Occipital lobe (tissue), 2 donors: Measurements from ENCODE around the gene FAM13A. TPM values are rescaled to one million over a fixed set of nuclear protein-coding genes. Genes with fewer than 3 reads are reported as not detected.

ENCODE experiments used
- DNase-seq: peaks from one replicate; lab custom pipeline; 2025; lab: John Stamatoyannopoulos, UW
- total RNA-seq: library from RNA; depleted of rRNA; stranded (reverse); fragments of >200 nt; gene quantifications from one replicate; pipeline ENCODE4 v1.2.3, GENCODE V29; 2014

Gene FAM13A
- total RNA-seq, 1 donor from 2014 or later: 79.9 TPM

GRCh38 chr4:88788424-88788823 lies 268.6 kb downstream of the FAM13A start:
- DNase-seq: no peak

- DNase-seq: peak; percentile 31
These were observed 271.0 kb downstream of the FAM13A start for GRCh38 chr4:88786011-88786410.

- DNase-seq: no peak
These were observed 276.6 kb downstream of the FAM13A start for GRCh38 chr4:88780389-88780788.

- DNase-seq: no peak
These were observed 277.6 kb downstream of the FAM13A start for GRCh38 chr4:88779431-88779830.

GRCh38 chr4:88775529-88775928 lies 281.5 kb downstream of the FAM13A start:
- DNase-seq: no peak

- DNase-seq: no peak
These were observed 282.0 kb downstream of the FAM13A start for GRCh38 chr4:88775026-88775425.

GRCh38 chr4:88771883-88772450 lies 285.0 kb downstream of the FAM13A start:
- DNase-seq: no peak

- DNase-seq: no peak
These were observed 291.3 kb downstream of the FAM13A start for GRCh38 chr4:88765729-88766128.

- no peak for DNase-seq
These were observed 293.9 kb downstream of the FAM13A start for GRCh38 chr4:88763075-88763474.

- DNase-seq: no peak
These were observed 295.0 kb downstream of the FAM13A start for GRCh38 chr4:88761861-88762523.

- no peak for DNase-seq
These were observed 295.6 kb downstream of the FAM13A start for GRCh38 chr4:88761342-88761741.

GRCh38 chr4:88759895-88760290 lies 297.1 kb downstream of the FAM13A start:
- no peak for DNase-seq

GRCh38 chr4:88759039-88759894 lies 297.7 kb downstream of the FAM13A start:
- no peak for DNase-seq

- DNase-seq: no peak
These were observed 298.7 kb downstream of the FAM13A start for GRCh38 chr4:88758264-88758663.

GRCh38 chr4:88757776-88758175 lies 299.2 kb downstream of the FAM13A start:
- DNase-seq: no peak

- no peak for DNase-seq
These were observed 299.9 kb downstream of the FAM13A start for GRCh38 chr4:88757067-88757466.

GRCh38 chr4:88756149-88756548 lies 300.8 kb downstream of the FAM13A start:
- no peak for DNase-seq

GRCh38 chr4:88755454-88755853 lies 301.5 kb downstream of the FAM13A start:
- no peak for DNase-seq

GRCh38 chr4:88754796-88755195 lies 302.2 kb downstream of the FAM13A start:
- DNase-seq: no peak

- DNase-seq: no peak
These were observed 303.1 kb downstream of the FAM13A start for GRCh38 chr4:88753658-88754571.

- DNase-seq: no peak
These were observed 304.2 kb downstream of the FAM13A start for GRCh38 chr4:88752754-88753153.

GRCh38 chr4:88752076-88752463 lies 304.9 kb downstream of the FAM13A start:
- DNase-seq: no peak
